HFF-Myc (cell line): Measurements from ENCODE around the gene APOD.

Experiments
- DNase-seq: peaks from one replicate; pipeline ENCODE4 v3.0.0-alpha.2; 2011; ENCODE audit warnings: low read depth; ENCODE audit errors: extremely low read depth
- H3K4me3 ChIP-seq: replicated peaks from 2 replicates; pipeline ENCODE4 v1.5.1; 2011; ENCODE audit warnings: low read depth, mild to moderate bottlenecking, control low read depth, low read length
- CTCF ChIP-seq: IDR thresholded peaks from 2 replicates; pipeline ENCODE4 v1.5.1; 2012; ENCODE audit warnings: mild to moderate bottlenecking, low read depth, low read length, control low read depth; ENCODE audit errors: missing control alignments

Gene APOD

GRCh38 chr3:195548501-195548900 is 35.2 kb downstream of the APOD start:
- no peak overlapping the region for H3K4me3 ChIP-seq
- no peak for TF ChIP-seq CTCF
- DNase-seq = no peak

GRCh38 chr3:195548006-195548405 is 35.7 kb downstream of the APOD start:
- TF ChIP-seq CTCF = no peak
- DNase-seq = no peak
- no peak overlapping the region for H3K4me3 ChIP-seq

GRCh38 chr3:195546130-195546560 is 37.6 kb downstream of the APOD start:
- peak; percentile 65 for DNase-seq
- no peak for TF ChIP-seq CTCF
- H3K4me3 ChIP-seq = no peak overlapping the region

- TF ChIP-seq CTCF = no peak
- no peak overlapping the region for H3K4me3 ChIP-seq
- no peak for DNase-seq
Observed at GRCh38 chr3:195544634-195545033, 39.1 kb downstream of the APOD start.

GRCh38 chr3:195544230-195544536 is 39.6 kb downstream of the APOD start:
- no peak for DNase-seq
- no peak for TF ChIP-seq CTCF
- no peak overlapping the region for H3K4me3 ChIP-seq

- DNase-seq = no peak
- no peak for TF ChIP-seq CTCF
Observed at GRCh38 chr3:195543500-195544229, 40.1 kb downstream of the APOD start.

More at GRCh38 chr3:195543500-195544229, 40.1 kb downstream of the APOD start:
- H3K4me3 ChIP-seq = peak overlapping the region; percentile 71
